Transverse colon (tissue), 4 donors: ENCODE measurements around the gene CDON.

Experiments used
- CTCF ChIP-seq, 5 experiments: fragments of 200-600 bp in 3 of 5; fragments of 450-650 bp in 2 of 5; sonication (generic) in 3 of 5; IDR thresholded peaks; 1 replicate in 2 of 5; 2 replicates in 3 of 5; pipeline ENCODE4 v1.5.1; 2016 to 2017; ENCODE audit warnings: antibody characterized with exemption in 5 of 5, inconsistent platforms in 3 of 5, mild to moderate bottlenecking in 2 of 5, moderate library complexity in 1 of 5
- EP300 ChIP-seq: sonication (generic); formaldehyde crosslinking; IDR thresholded peaks from one replicate; pipeline ENCODE4 v1.6.1; 2017; ENCODE audit warnings: antibody characterized with exemption, low read depth
- POLR2A ChIP-seq: fragments of 450-650 bp; IDR thresholded peaks from one replicate; pipeline ENCODE4 v1.6.1; 2016; ENCODE audit warnings: antibody characterized with exemption, mild to moderate bottlenecking, moderate library complexity
- POLR2AphosphoS5 ChIP-seq, 3 donors: sonication (generic); formaldehyde crosslinking; IDR thresholded peaks; one replicate each; pipeline ENCODE4 v1.6.1; 2016; ENCODE audit warnings: antibody characterized with exemption in 3 of 3

- TF ChIP-seq CTCF (IDR thresholded peaks at IDR 0.05) (no peak), EP300 (no peak), POLR2A (no peak), POLR2AphosphoS5 (IDR thresholded peaks at IDR 0.05) (no peak)
Measured at GRCh38 chr11:126011265-126011664, 51.4 kb downstream of the CDON start.
